OCI-M2 (cell line): ENCODE measurements around the gene LSM3.

Source experiments
- DNase-seq: peaks from one replicate; lab custom pipeline; 2025; ENCODE audit not compliant: unreplicated experiment; lab: John Stamatoyannopoulos, UW

The LSM3 gene

GRCh38 chr3:14157951-14158350 lies 20.7 kb upstream of the LSM3 start:
- DNase-seq, result no peak

- no peak for DNase-seq
These were observed 20.2 kb upstream of the LSM3 start for GRCh38 chr3:14158370-14158769.

GRCh38 chr3:14159426-14159825 lies 19.2 kb upstream of the LSM3 start:
- DNase-seq, result no peak

- no peak for DNase-seq
These were observed 17.3 kb upstream of the LSM3 start for GRCh38 chr3:14161282-14161681.

GRCh38 chr3:14162178-14162577 lies 16.4 kb upstream of the LSM3 start:
- DNase-seq, result no peak

- no peak for DNase-seq
These were observed 11.6 kb upstream of the LSM3 start for GRCh38 chr3:14166877-14167603.

GRCh38 chr3:14169435-14169834 lies 9.2 kb upstream of the LSM3 start:
- DNase-seq, result no peak

- DNase-seq, result no peak
These were observed 8.7 kb upstream of the LSM3 start for GRCh38 chr3:14169871-14170270.

- no peak for DNase-seq
These were observed 8.0 kb upstream of the LSM3 start for GRCh38 chr3:14170531-14171159.

- no peak for DNase-seq
These were observed 6.1 kb upstream of the LSM3 start for GRCh38 chr3:14172496-14172895.

GRCh38 chr3:14174483-14174882 lies 4.1 kb upstream of the LSM3 start:
- no peak for DNase-seq

GRCh38 chr3:14175383-14176037 lies 3.1 kb upstream of the LSM3 start:
- DNase-seq, result no peak

GRCh38 chr3:14177580-14178246 lies 904 bp upstream of the LSM3 start:
- DNase-seq, result no peak

- DNase-seq, result no peak
These were observed 473 bp downstream of the LSM3 start for GRCh38 chr3:14179114-14179465.

- DNase-seq, result no peak
These were observed 1.2 kb downstream of the LSM3 start for GRCh38 chr3:14179795-14180194.

- DNase-seq, result no peak
These were observed 2.6 kb downstream of the LSM3 start for GRCh38 chr3:14181253-14181652.

GRCh38 chr3:14183015-14183577 lies 4.5 kb downstream of the LSM3 start:
- DNase-seq, result no peak

- no peak for DNase-seq
These were observed 8.3 kb downstream of the LSM3 start for GRCh38 chr3:14186854-14187458.

GRCh38 chr3:14188041-14188754 lies 9.6 kb downstream of the LSM3 start:
- no peak for DNase-seq

- no peak for DNase-seq
These were observed 16.2 kb downstream of the LSM3 start for GRCh38 chr3:14194865-14195264.

GRCh38 chr3:14199641-14200040 lies 21.0 kb downstream of the LSM3 start:
- DNase-seq, result no peak
